Skeletal muscle satellite cell (primary cell): ENCODE data around the gene ADAMTS2.

Source experiments
- H3K27me3 ChIP-seq: 2 replicates; pipeline ENCODE4 v1.7.0; 2013; ENCODE audit warnings: low read length; ENCODE audit not compliant: control insufficient read depth, insufficient read depth
- H3K36me3 ChIP-seq: 2 replicates; pipeline ENCODE4 v1.7.0; 2013; ENCODE audit warnings: mild to moderate bottlenecking, control low read depth, low read length; ENCODE audit not compliant: insufficient read depth
- H3K4me1 ChIP-seq: 2 replicates; pipeline ENCODE4 v1.7.0; 2013; ENCODE audit warnings: low read length; ENCODE audit not compliant: control insufficient read depth, insufficient read depth
- H3K4me2 ChIP-seq: 2 replicates; pipeline ENCODE4 v1.7.0; 2013; ENCODE audit warnings: mild to moderate bottlenecking, low read length
- H3K4me3 ChIP-seq: 2 replicates; pipeline ENCODE4 v1.7.0; 2013; ENCODE audit warnings: low read length
- H3K9ac ChIP-seq: 2 replicates; pipeline ENCODE4 v1.7.0; 2013; ENCODE audit warnings: mild to moderate bottlenecking, low read depth, low read length, moderate library complexity
- H3K9me3 ChIP-seq: replicated peaks from 2 replicates; pipeline ENCODE4 v1.7.0; 2013; ENCODE audit warnings: mild to moderate bottlenecking, control low read depth, low read length

The ADAMTS2 gene

GRCh38 chr5:179304466-179304865 is 40.8 kb downstream of the ADAMTS2 start:
- Histone ChIP-seq H3K36me3 (peaks cover 6% of the 10 kb centered on the region), H3K9ac (peak overlapping the region; percentile 80), H3K9me3 (no peaks in the 10 kb centered on the region), H3K4me3 (peak overlapping the region; percentile 30), H3K4me2 (peak overlapping the region; percentile 73), H3K4me1 (peaks cover 63% of the 10 kb centered on the region), H3K27me3 (no peaks in the 10 kb centered on the region)

- H3K9ac ChIP-seq: peak overlapping the region; percentile 79
- peaks cover 6% of the 10 kb centered on the region for H3K36me3 ChIP-seq
- peaks cover 63% of the 10 kb centered on the region for H3K4me1 ChIP-seq
- peak overlapping the region; percentile 30 for H3K4me3 ChIP-seq
- H3K9me3 ChIP-seq: no peaks in the 10 kb centered on the region
- peak overlapping the region; percentile 73 for H3K4me2 ChIP-seq
- no peaks in the 10 kb centered on the region for H3K27me3 ChIP-seq
Observed at GRCh38 chr5:179303451-179304200, 41.6 kb downstream of the ADAMTS2 start.

GRCh38 chr5:179302499-179303185 is 42.6 kb downstream of the ADAMTS2 start:
- no peak overlapping the region for H3K4me3 ChIP-seq
- H3K4me2 ChIP-seq: no peak overlapping the region
- peaks cover 1% of the 10 kb centered on the region for H3K36me3 ChIP-seq
- no peaks in the 10 kb centered on the region for H3K9me3 ChIP-seq
- H3K9ac ChIP-seq: peak overlapping the region; percentile 79
- no peaks in the 10 kb centered on the region for H3K27me3 ChIP-seq
- H3K4me1 ChIP-seq: peaks cover 62% of the 10 kb centered on the region

GRCh38 chr5:179301796-179302195 is 43.5 kb downstream of the ADAMTS2 start:
- no peaks in the 10 kb centered on the region for H3K9me3 ChIP-seq

GRCh38 chr5:179301376-179301775 is 43.9 kb downstream of the ADAMTS2 start:
- Histone ChIP-seq H3K4me3 (no peak overlapping the region), H3K4me2 (no peak overlapping the region), H3K9me3 (no peaks in the 10 kb centered on the region), H3K4me1 (peaks cover 51% of the 10 kb centered on the region), H3K27me3 (no peaks in the 10 kb centered on the region), H3K9ac (no peak overlapping the region), H3K36me3 (no peaks in the 10 kb centered on the region)

More at GRCh38 chr5:179301796-179302195, 43.5 kb downstream of the ADAMTS2 start:
- Histone ChIP-seq H3K9ac (no peak overlapping the region), H3K27me3 (no peaks in the 10 kb centered on the region), H3K36me3 (no peaks in the 10 kb centered on the region), H3K4me2 (no peak overlapping the region), H3K4me1 (peaks cover 55% of the 10 kb centered on the region), H3K4me3 (no peak overlapping the region)

GRCh38 chr5:179300581-179301180 is 44.6 kb downstream of the ADAMTS2 start:
- Histone ChIP-seq H3K36me3 (no peaks in the 10 kb centered on the region), H3K4me2 (peak overlapping the region; percentile 17), H3K9me3 (no peaks in the 10 kb centered on the region), H3K9ac (peak overlapping the region; percentile 33), H3K4me3 (no peak overlapping the region), H3K27me3 (no peaks in the 10 kb centered on the region), H3K4me1 (peaks cover 44% of the 10 kb centered on the region)

GRCh38 chr5:179298181-179298993 is 46.9 kb downstream of the ADAMTS2 start:
- Histone ChIP-seq H3K9me3 (no peaks in the 10 kb centered on the region), H3K4me2 (no peak overlapping the region), H3K36me3 (no peaks in the 10 kb centered on the region), H3K27me3 (no peaks in the 10 kb centered on the region), H3K4me3 (no peak overlapping the region), H3K4me1 (peaks cover 25% of the 10 kb centered on the region), H3K9ac (no peak overlapping the region)

GRCh38 chr5:179297486-179298180 is 47.6 kb downstream of the ADAMTS2 start:
- Histone ChIP-seq H3K9me3 (no peaks in the 10 kb centered on the region), H3K4me1 (peaks cover 27% of the 10 kb centered on the region), H3K4me2 (no peak overlapping the region), H3K27me3 (no peaks in the 10 kb centered on the region), H3K36me3 (no peaks in the 10 kb centered on the region), H3K9ac (no peak overlapping the region), H3K4me3 (no peak overlapping the region)

GRCh38 chr5:179297026-179297425 is 48.2 kb downstream of the ADAMTS2 start:
- Histone ChIP-seq H3K4me1 (peaks cover 24% of the 10 kb centered on the region), H3K36me3 (no peaks in the 10 kb centered on the region), H3K27me3 (no peaks in the 10 kb centered on the region), H3K4me2 (no peak overlapping the region), H3K9me3 (no peaks in the 10 kb centered on the region), H3K9ac (no peak overlapping the region), H3K4me3 (no peak overlapping the region)

GRCh38 chr5:179296150-179296821 is 49.0 kb downstream of the ADAMTS2 start:
- Histone ChIP-seq H3K27me3 (no peaks in the 10 kb centered on the region), H3K9ac (no peak overlapping the region), H3K9me3 (no peaks in the 10 kb centered on the region), H3K4me2 (no peak overlapping the region), H3K4me3 (no peak overlapping the region), H3K4me1 (peaks cover 24% of the 10 kb centered on the region), H3K36me3 (no peaks in the 10 kb centered on the region)
